Smooth muscle cell (in vitro differentiated cells): ENCODE data around the gene GSG1L. TPM values are rescaled to one million over a fixed set of nuclear protein-coding genes. Genes with fewer than 3 reads are reported as not detected.

Source experiments
- DNase-seq: peaks from one replicate; lab custom pipeline; 2025; ENCODE audit not compliant: unreplicated experiment; lab: John Stamatoyannopoulos, UW
- H2AFZ ChIP-seq: fragments of 200-600 bp; sonication (generic); 2 replicates; pipeline ENCODE4 v1.6.0; 2016; ENCODE audit warnings: antibody characterized with exemption, low read depth, mild to moderate bottlenecking
- H3F3A ChIP-seq: fragments of 200-600 bp; sonication (generic); 2 replicates; pipeline ENCODE4 v1.6.0; 2017; ENCODE audit warnings: antibody characterized with exemption, low read depth
- H3K27ac ChIP-seq: fragments of 200-600 bp; sonication (generic); 2 replicates; pipeline ENCODE4 v1.5.1; 2016; ENCODE audit warnings: low read depth, mild to moderate bottlenecking
- H3K27me3 ChIP-seq: fragments of 200-600 bp; sonication (generic); 2 replicates; pipeline ENCODE4 v1.6.1; 2016; ENCODE audit warnings: low read depth, mild to moderate bottlenecking
- H3K36me3 ChIP-seq: fragments of 200-600 bp; sonication (generic); 2 replicates; pipeline ENCODE4 v1.5.1; 2016; ENCODE audit warnings: low read depth
- H3K4me1 ChIP-seq: fragments of 200-600 bp; sonication (generic); 2 replicates; pipeline ENCODE4 v1.5.1; 2016; ENCODE audit warnings: low read depth
- H3K4me2 ChIP-seq: fragments of 200-600 bp; sonication (generic); 2 replicates; pipeline ENCODE4 v1.6.0; 2016; ENCODE audit warnings: mild to moderate bottlenecking
- H3K4me3 ChIP-seq: fragments of 200-600 bp; sonication (generic); 2 replicates; pipeline ENCODE4 v1.5.1; 2016; ENCODE audit warnings: mild to moderate bottlenecking
- H3K79me2 ChIP-seq: fragments of 200-600 bp; sonication (generic); 2 replicates; pipeline ENCODE4 v1.6.0; 2016; ENCODE audit warnings: low read depth, mild to moderate bottlenecking
- H3K9ac ChIP-seq: fragments of 200-600 bp; sonication (generic); 2 replicates; pipeline ENCODE4 v1.6.0; 2016; ENCODE audit warnings: low read depth
- H3K9me3 ChIP-seq: fragments of 200-600 bp; sonication (generic); replicated peaks from 2 replicates; pipeline ENCODE4 v1.5.1; 2016; ENCODE audit warnings: low read depth
- H4K20me1 ChIP-seq: fragments of 200-600 bp; sonication (generic); 2 replicates; pipeline ENCODE4 v1.6.0; 2016; ENCODE audit warnings: low read depth
- WGBS: methylation state at CpG from one replicate; pipeline ENCODE4 v1.1.7; 2016; ENCODE audit warnings: low lambda C conversion rate; 5-methylcytosine and 5-hydroxymethylcytosine counted together
- polyA plus RNA-seq: library from polyadenylated mRNA; unstranded; fragments of >200 nt; fragmentation: Nextera tagmentation; extraction: Ambion mirVana; gene quantifications from 2 replicates; pipeline ENCODE4 v1.2.1, GENCODE V29; 2016
- total RNA-seq: library from RNA; depleted of rRNA; stranded (reverse); fragments of >200 nt; gene quantifications from 2 replicates; pipeline ENCODE4 v1.2.3, GENCODE V29; 2014
- TF ChIP-seq, protein P1 (sequence below): fragments of 200-600 bp; sonication (generic); IDR thresholded peaks from 2 replicates; pipeline ENCODE4 v1.5.1; 2017; ENCODE audit warnings: borderline replicate concordance, mild to moderate bottlenecking, antibody characterized with exemption; ENCODE audit not compliant: insufficient read depth, poor library complexity, severe bottlenecking

GSG1L gene
- total and polyA plus RNA-seq, 2 experiments from 2014 or later: 0.31 TPM; not detected in 1

DNA sequence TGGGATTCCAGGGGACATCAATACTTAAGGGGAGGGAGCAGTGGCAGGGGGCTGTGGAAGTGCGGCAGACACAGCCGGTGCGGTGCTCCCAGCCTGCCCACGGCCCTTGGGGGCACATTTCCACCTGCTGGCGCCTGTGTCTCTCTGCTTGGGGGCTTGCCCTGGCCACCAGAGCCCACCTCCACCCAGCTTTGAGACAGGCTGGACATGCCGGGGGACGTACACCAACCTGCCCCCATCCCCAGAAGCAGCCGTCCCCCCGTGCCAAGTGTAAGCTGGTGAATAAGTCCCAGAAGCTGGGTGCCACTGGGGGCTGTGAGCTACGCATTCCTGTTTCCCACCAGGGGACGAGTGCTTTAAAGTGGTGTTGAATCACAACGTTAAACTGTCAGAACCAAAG is 172.6 kb downstream of the GSG1L start:
- Histone ChIP-seq H3K4me3 (no peak overlapping the region), H3K4me1 (no peaks in the 10 kb centered on the region), H3K4me2 (no peak overlapping the region), H3K27me3 (peaks cover 21% of the 10 kb centered on the region), H4K20me1 (no peaks in the 10 kb centered on the region), H3K9me3 (no peaks in the 10 kb centered on the region), H3K27ac (no peak overlapping the region), H3K79me2 (no peaks in the 10 kb centered on the region), H3F3A (no peaks in the 10 kb centered on the region), H3K9ac (no peak overlapping the region), H2AFZ (no peak overlapping the region), H3K36me3 (no peaks in the 10 kb centered on the region)
- 58% methylated on average over 12 of the region's 12 CpGs for WGBS
- TF ChIP-seq, protein P1, sequence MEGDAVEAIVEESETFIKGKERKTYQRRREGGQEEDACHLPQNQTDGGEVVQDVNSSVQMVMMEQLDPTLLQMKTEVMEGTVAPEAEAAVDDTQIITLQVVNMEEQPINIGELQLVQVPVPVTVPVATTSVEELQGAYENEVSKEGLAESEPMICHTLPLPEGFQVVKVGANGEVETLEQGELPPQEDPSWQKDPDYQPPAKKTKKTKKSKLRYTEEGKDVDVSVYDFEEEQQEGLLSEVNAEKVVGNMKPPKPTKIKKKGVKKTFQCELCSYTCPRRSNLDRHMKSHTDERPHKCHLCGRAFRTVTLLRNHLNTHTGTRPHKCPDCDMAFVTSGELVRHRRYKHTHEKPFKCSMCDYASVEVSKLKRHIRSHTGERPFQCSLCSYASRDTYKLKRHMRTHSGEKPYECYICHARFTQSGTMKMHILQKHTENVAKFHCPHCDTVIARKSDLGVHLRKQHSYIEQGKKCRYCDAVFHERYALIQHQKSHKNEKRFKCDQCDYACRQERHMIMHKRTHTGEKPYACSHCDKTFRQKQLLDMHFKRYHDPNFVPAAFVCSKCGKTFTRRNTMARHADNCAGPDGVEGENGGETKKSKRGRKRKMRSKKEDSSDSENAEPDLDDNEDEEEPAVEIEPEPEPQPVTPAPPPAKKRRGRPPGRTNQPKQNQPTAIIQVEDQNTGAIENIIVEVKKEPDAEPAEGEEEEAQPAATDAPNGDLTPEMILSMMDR: no peak
- DNase-seq: no peak

DNA sequence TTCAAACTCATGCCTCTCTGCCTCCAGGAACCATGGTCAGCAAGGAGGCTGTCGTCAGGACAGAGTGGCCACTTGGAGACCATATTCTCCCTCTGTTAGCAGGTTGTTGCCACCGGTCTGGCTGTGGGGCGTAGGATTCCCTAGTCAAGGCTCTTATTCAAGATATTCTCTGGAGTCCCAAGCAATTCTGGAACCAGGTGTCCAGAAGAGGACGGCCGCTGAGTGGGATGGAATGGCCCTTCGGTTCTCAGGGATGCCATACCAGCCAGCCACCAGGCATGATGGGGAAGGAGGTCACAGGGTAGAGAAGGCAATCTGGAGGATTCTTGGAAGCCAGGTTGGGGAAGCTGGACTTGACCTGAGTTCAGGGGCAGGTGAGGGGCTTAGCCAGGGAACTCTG is 173.5 kb downstream of the GSG1L start:
- Histone ChIP-seq H3K27me3 (peaks cover 21% of the 10 kb centered on the region), H3K4me1 (no peaks in the 10 kb centered on the region), H3K79me2 (no peaks in the 10 kb centered on the region), H3K4me2 (no peak overlapping the region), H3K9ac (no peak overlapping the region), H3K36me3 (no peaks in the 10 kb centered on the region), H3K9me3 (no peaks in the 10 kb centered on the region), H3F3A (no peaks in the 10 kb centered on the region), H2AFZ (no peak overlapping the region), H3K4me3 (no peak overlapping the region), H3K27ac (no peak overlapping the region), H4K20me1 (no peaks in the 10 kb centered on the region)
- 80% methylated on average over 6 of the region's 6 CpGs for WGBS
- DNase-seq: no peak
- TF ChIP-seq, protein P1: no peak

DNA sequence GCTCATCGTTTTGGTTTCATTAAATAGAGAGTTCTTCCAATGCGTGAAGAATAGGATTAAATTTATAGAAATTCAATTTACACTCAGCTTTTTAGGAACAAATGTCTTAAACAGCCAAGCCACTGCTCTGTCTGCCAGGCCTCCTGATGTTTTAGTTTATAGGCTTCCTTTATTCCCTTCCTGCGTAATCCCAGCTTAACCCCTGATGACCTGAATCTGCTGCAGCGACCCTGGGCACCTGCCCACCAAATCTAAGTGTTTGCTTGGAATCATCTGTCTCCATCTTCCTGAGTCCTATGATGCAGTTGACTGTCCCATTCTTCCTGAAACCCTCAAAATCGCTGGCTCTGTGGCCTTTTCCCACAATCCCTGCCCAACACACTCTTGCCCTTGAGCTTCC is 179.9 kb downstream of the GSG1L start:
- Histone ChIP-seq H3K36me3 (no peaks in the 10 kb centered on the region), H4K20me1 (no peaks in the 10 kb centered on the region), H3K9me3 (no peaks in the 10 kb centered on the region), H3K4me1 (no peaks in the 10 kb centered on the region), H3K79me2 (no peaks in the 10 kb centered on the region), H3K9ac (no peak overlapping the region), H2AFZ (no peak overlapping the region), H3K4me2 (no peak overlapping the region), H3F3A (no peaks in the 10 kb centered on the region), H3K4me3 (no peak overlapping the region), H3K27ac (no peak overlapping the region), H3K27me3 (peaks cover 14% of the 10 kb centered on the region)
- DNase-seq: no peak
- TF ChIP-seq, protein P1: no peak
- WGBS: 69% methylated on average over 5 of the region's 5 CpGs

- Histone ChIP-seq H3K4me1 (no peaks in the 10 kb centered on the region), H4K20me1 (no peaks in the 10 kb centered on the region), H3K9me3 (no peaks in the 10 kb centered on the region), H3K27me3 (no peaks in the 10 kb centered on the region), H3K36me3 (no peaks in the 10 kb centered on the region), H3K4me3 (no peak overlapping the region), H3K27ac (no peak overlapping the region), H3K9ac (no peak overlapping the region), H3K4me2 (no peak overlapping the region), H3F3A (no peaks in the 10 kb centered on the region), H3K79me2 (no peaks in the 10 kb centered on the region), H2AFZ (no peak overlapping the region)
- DNase-seq: no peak
- TF ChIP-seq, protein P1: no peak
- 79% methylated on average over 2 of the region's 2 CpGs for WGBS
Observed at GRCh38 chr16:27880287-27880686, 183.2 kb downstream of the GSG1L start.
